Neural cell (in vitro differentiated cells): ENCODE results near the gene TMEM184A.

Source experiments
- EP300 ChIP-seq: fragments of 450-650 bp; conservative IDR thresholded peaks from 2 replicates; pipeline ENCODE4 v1.6.1; 2014; ENCODE audit warnings: antibody characterized with exemption, mild to moderate bottlenecking, moderate library complexity; ENCODE audit not compliant: poor library complexity, severe bottlenecking
- EZH2 ChIP-seq: fragments of 200-600, 300-800 bp; shearing (Covaris generic), sonication (generic); IDR thresholded peaks from 2 replicates; pipeline ENCODE4 v1.6.1; 2014; ENCODE audit warnings: antibody characterized with exemption, low read length, borderline replicate concordance, mild to moderate bottlenecking; ENCODE audit not compliant: insufficient read depth, poor library complexity, severe bottlenecking
- MXI1 ChIP-seq: fragments of 450-650 bp; conservative IDR thresholded peaks from 2 replicates; pipeline ENCODE4 v1.6.1; 2014; ENCODE audit warnings: antibody characterized with exemption, mild to moderate bottlenecking; ENCODE audit not compliant: poor library complexity, severe bottlenecking
- POLR2AphosphoS5 ChIP-seq: IDR thresholded peaks from 2 replicates; pipeline ENCODE4 v1.6.1; 2012
- RAD21 ChIP-seq: fragments of 450-650 bp; conservative IDR thresholded peaks from 2 replicates; pipeline ENCODE4 v1.6.1; 2014; ENCODE audit warnings: antibody characterized with exemption, mild to moderate bottlenecking, moderate library complexity
- REST ChIP-seq: IDR thresholded peaks from 2 replicates; pipeline ENCODE4 v1.6.1; 2012; ENCODE audit warnings: borderline replicate concordance
- SMC3 ChIP-seq: fragments of 450-650 bp; conservative IDR thresholded peaks from 2 replicates; pipeline ENCODE4 v1.6.1; 2014; ENCODE audit warnings: antibody characterized with exemption, mild to moderate bottlenecking, moderate library complexity; ENCODE audit not compliant: poor library complexity
- TAF1 ChIP-seq: IDR thresholded peaks from 2 replicates; pipeline ENCODE4 v1.6.1; 2012; ENCODE audit warnings: low read depth
- TF ChIP-seq, protein P1 (sequence below): fragments of 450-650 bp; IDR thresholded peaks from 2 replicates; pipeline ENCODE4 v1.5.1; 2014; ENCODE audit warnings: antibody characterized with exemption, mild to moderate bottlenecking, moderate library complexity; ENCODE audit not compliant: poor library complexity, severe bottlenecking

DNA sequence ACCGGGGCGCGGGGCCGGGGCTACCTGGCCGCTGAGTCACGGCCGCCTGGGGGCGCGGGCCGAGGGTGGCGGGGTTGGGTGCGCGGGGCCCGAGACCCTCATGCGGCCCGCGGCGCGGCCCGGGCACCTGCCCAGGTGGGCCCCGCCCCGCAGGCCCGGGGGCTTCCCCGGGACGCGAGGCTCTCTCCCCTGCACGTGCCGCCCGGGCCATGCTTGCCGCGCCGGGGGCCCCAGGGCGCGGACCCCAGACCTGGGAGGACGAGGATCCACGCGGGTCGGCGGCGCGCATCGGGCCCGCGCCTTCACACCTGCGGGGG lies 25.1 kb downstream of the TMEM184A start:
- no peak for TF ChIP-seq EZH2
- TF ChIP-seq, protein P1, sequence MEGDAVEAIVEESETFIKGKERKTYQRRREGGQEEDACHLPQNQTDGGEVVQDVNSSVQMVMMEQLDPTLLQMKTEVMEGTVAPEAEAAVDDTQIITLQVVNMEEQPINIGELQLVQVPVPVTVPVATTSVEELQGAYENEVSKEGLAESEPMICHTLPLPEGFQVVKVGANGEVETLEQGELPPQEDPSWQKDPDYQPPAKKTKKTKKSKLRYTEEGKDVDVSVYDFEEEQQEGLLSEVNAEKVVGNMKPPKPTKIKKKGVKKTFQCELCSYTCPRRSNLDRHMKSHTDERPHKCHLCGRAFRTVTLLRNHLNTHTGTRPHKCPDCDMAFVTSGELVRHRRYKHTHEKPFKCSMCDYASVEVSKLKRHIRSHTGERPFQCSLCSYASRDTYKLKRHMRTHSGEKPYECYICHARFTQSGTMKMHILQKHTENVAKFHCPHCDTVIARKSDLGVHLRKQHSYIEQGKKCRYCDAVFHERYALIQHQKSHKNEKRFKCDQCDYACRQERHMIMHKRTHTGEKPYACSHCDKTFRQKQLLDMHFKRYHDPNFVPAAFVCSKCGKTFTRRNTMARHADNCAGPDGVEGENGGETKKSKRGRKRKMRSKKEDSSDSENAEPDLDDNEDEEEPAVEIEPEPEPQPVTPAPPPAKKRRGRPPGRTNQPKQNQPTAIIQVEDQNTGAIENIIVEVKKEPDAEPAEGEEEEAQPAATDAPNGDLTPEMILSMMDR, result no peak
- no peak for TF ChIP-seq TAF1
- no peak for TF ChIP-seq EP300
- no peak for TF ChIP-seq REST
- TF ChIP-seq RAD21, result no peak
- TF ChIP-seq POLR2AphosphoS5, result no peak
- no peak for TF ChIP-seq MXI1
- TF ChIP-seq SMC3, result no peak
